Kidney (tissue), 14 donors: ENCODE data around the gene SNTA1. TPM values are rescaled to one million over a fixed set of nuclear protein-coding genes. Genes with fewer than 3 reads are reported as not detected.

Source experiments
- DNase-seq, 5 donors: peaks; one replicate each; pipeline ENCODE4 v3.0.0-alpha.2; 2013 to 2020
- FAIRE-seq: peaks from 2 replicates; lab custom pipeline; 2012; peaks lifted over from hg19 to GRCh38; lab: Jason Lieb, UNC
- H3K27ac ChIP-seq, 2 donors: one replicate each; pipeline ENCODE4 v1.7.0; 2013; ENCODE audit warnings: low read depth in 2 of 2, low read length in 2 of 2, inconsistent platforms in 1 of 2
- H3K27me3 ChIP-seq: one replicate; pipeline ENCODE4 v1.7.1; 2013; ENCODE audit warnings: low read length, inconsistent platforms; ENCODE audit not compliant: control insufficient read depth, insufficient read depth
- H3K36me3 ChIP-seq, 3 donors: one replicate each; pipeline versions ENCODE4 v1.7.0 to v1.7.1; 2013; ENCODE audit warnings: low read length in 3 of 3, control low read depth in 1 of 3, inconsistent platforms in 1 of 3; ENCODE audit not compliant: insufficient read depth in 3 of 3, control insufficient read depth in 2 of 3
- H3K4me1 ChIP-seq, 3 donors: one replicate each; pipeline versions ENCODE4 v1.7.0 to v1.7.1; 2013; ENCODE audit warnings: low read length in 3 of 3, inconsistent platforms in 1 of 3, low read depth in 1 of 3; ENCODE audit not compliant: control insufficient read depth in 2 of 3, insufficient read depth in 2 of 3
- H3K4me3 ChIP-seq, 3 donors: one replicate each; pipeline versions ENCODE4 v1.7.0 to v1.8.1; 2013; ENCODE audit warnings: low read length in 3 of 3, control low read depth in 1 of 3, inconsistent platforms in 1 of 3
- H3K9ac ChIP-seq, 3 donors: one replicate each; pipeline versions ENCODE4 v1.7.0 to v1.7.1; 2013; ENCODE audit warnings: low read length in 3 of 3, control low read depth in 1 of 3, inconsistent platforms in 1 of 3
- H3K9me3 ChIP-seq, 3 donors: one replicate each; pipeline versions ENCODE4 v1.7.0 to v1.7.1; 2013; ENCODE audit warnings: low read length in 3 of 3, control low read depth in 1 of 3, inconsistent platforms in 1 of 3; ENCODE audit not compliant: control insufficient read depth in 2 of 3, insufficient read depth in 1 of 3
- intact Hi-C: fragments of 100-400 bp; cut with DNase I; formaldehyde crosslinking; loops from one replicate; pipeline ENCODE4 v1.11.1; 2022
- polyA plus RNA-seq: library from polyadenylated mRNA; stranded (reverse); fragments of 350-450 nt; fragmentation: Illumina TruSeq; extraction: RNeasy Lipid Tissue Mini Kit (QIAGEN cat#74804); gene quantifications from one replicate; pipeline ENCODE4 v1.2.3, GENCODE V29; 2014; ENCODE audit warnings: low read depth, low replicate concordance; ENCODE audit not compliant: insufficient read depth
- total RNA-seq: library from RNA; stranded (reverse); fragmentation: NEBNext Ultra II Directional; extraction: Animal tissue kit (Norgen Biotek cat#: 25700); gene quantifications from one replicate; pipeline ENCODE4 v1.2.1, GENCODE V29; 2021
- TF ChIP-seq, protein P1 (sequence below): IDR thresholded peaks from 3 replicates; pipeline ENCODE4 v1.5.1; 2012; ENCODE audit warnings: mild to moderate bottlenecking, moderate library complexity, borderline replicate concordance; ENCODE audit not compliant: insufficient read depth; ENCODE audit errors: extremely low read depth
- donor health status: control.
- donor health status: control.
- donor health status: control.
- donor health status: control.
- donor health status: control.
- donor health status: DM: yes; HTN: yes; CAD: no.
- donor health status: Normal renal cell carcinoma (clear cell type).

The SNTA1 gene
- total and polyA plus RNA-seq, 2 donors from 2014 or later: 12.2 to 53.6 TPM

DNA sequence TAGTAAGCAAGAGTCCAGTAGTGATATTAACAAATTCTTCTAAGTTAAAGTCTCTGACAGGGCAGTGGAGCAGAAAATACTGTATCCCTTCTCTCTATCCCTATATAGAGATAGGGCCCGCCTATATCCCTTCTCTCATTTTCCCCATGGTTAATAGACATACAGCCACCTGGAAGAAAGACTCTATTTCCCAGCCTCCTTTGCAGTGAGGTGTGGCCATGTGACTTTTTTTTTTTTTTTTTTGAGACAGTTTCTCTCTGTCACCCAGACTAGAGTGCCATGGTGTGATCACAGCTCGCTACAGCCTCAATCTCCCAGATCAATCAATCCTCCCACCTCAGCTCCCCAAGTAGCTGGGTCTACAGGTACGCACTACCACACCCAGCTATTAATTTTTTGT lies 25.5 kb downstream of the SNTA1 start:
- Histone ChIP-seq H3K9ac (no peak overlapping the region), H3K4me1 (no peaks in the 10 kb centered on the region), H3K27ac (no peak overlapping the region), H3K36me3 (peaks cover 0 to 9% (median 4%) of the 10 kb centered on the region in 3 donors), H3K9me3 (no peaks in the 10 kb centered on the region), H3K4me3 (no peak overlapping the region), H3K27me3 (no peaks in the 10 kb centered on the region)
- no peak for DNase-seq
- TF ChIP-seq, protein P1, sequence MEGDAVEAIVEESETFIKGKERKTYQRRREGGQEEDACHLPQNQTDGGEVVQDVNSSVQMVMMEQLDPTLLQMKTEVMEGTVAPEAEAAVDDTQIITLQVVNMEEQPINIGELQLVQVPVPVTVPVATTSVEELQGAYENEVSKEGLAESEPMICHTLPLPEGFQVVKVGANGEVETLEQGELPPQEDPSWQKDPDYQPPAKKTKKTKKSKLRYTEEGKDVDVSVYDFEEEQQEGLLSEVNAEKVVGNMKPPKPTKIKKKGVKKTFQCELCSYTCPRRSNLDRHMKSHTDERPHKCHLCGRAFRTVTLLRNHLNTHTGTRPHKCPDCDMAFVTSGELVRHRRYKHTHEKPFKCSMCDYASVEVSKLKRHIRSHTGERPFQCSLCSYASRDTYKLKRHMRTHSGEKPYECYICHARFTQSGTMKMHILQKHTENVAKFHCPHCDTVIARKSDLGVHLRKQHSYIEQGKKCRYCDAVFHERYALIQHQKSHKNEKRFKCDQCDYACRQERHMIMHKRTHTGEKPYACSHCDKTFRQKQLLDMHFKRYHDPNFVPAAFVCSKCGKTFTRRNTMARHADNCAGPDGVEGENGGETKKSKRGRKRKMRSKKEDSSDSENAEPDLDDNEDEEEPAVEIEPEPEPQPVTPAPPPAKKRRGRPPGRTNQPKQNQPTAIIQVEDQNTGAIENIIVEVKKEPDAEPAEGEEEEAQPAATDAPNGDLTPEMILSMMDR: no peak
- intact Hi-C loops: no loop called here
- no peak for FAIRE-seq

DNA sequence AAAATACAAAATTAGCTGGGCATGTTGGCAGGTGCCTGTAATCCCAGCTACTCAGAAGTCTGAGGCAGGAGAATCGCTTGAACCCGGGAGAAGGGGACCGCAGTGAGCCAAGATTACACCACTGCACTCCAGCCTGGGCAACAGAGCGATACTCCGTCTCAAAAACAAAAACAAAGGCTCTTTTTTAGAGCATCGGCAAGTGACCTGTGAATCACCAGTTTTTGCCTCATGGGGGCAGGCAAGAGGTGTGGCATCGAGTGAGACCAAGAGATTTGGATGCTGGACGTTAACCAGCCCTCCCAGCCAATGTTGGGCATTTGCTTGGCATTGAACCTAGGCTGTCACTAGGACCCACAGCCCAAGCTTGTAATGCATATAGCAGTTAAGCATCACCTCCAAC lies 27.6 kb downstream of the SNTA1 start:
- Histone ChIP-seq H3K36me3 (peaks cover 4 to 19% (median 7%) of the 10 kb centered on the region in 3 donors), H3K4me3 (no peak overlapping the region), H3K27ac (no peak overlapping the region), H3K9ac (no peak overlapping the region), H3K27me3 (no peaks in the 10 kb centered on the region), H3K9me3 (no peaks in the 10 kb centered on the region), H3K4me1 (no peaks in the 10 kb centered on the region)
- FAIRE-seq: no peak
- DNase-seq: peak in 4 of 5 donors; percentile 19 to 52 (median 36)
- TF ChIP-seq, protein P1: peak; percentile 40
- intact Hi-C loops: no loop called here

DNA sequence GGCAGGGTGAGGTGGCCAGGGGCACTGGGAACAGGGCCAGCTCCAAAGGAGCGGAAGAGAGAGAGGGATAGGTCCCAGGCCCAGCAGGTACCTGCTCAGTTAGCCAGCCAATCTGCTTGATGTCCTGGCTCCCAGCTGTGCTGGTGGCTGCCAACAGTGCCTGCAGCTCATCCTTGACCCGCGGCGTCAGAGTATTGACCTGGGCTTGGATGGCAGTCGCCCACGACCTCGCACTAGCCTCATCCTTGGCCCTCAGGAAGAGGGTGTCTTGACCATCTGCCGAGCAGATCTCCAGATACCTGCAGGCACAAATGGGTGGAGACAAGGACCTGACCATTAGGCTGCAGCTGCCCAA lies 31.1 kb downstream of the SNTA1 start:
- no peak for FAIRE-seq
- peaks cover 4 to 20% (median 14%) of the 10 kb centered on the region in 3 donors for H3K36me3 ChIP-seq

More for the DNA sequence above, 31.1 kb downstream of the SNTA1 start:
- Histone ChIP-seq H3K9ac (no peak overlapping the region), H3K9me3 (no peaks in the 10 kb centered on the region), H3K4me1 (no peaks in the 10 kb centered on the region), H3K27ac (no peak overlapping the region), H3K27me3 (no peaks in the 10 kb centered on the region), H3K4me3 (no peak overlapping the region)
- TF ChIP-seq, protein P1: no peak
- intact Hi-C loops: no loop called here
- DNase-seq: no peak
